HG03060 (cell line): ENCODE results near the gene RTF2.

Experiments
- ATAC-seq: cut with Tn5 transposase; IDR thresholded peaks from one replicate; pipeline ENCODE4 v1.9.1; 2021; ENCODE audit warnings: low read depth, moderate number of reproducible peaks; ENCODE audit not compliant: unreplicated experiment

The RTF2 gene

GRCh38 chr20:56468316-56469076 is at the start of gene RTF2:
TSS of gene RTF2 (plus strand) at chr20:56468627. CDS start at chr20:56468698, 71 bp downstream.
- peak; percentile 93 for ATAC-seq

- no peak for ATAC-seq
Observed at GRCh38 chr20:56420028-56420427, 48.4 kb upstream of the RTF2 start.

- ATAC-seq, result no peak
Observed at GRCh38 chr20:56420940-56421688, 47.3 kb upstream of the RTF2 start.

GRCh38 chr20:56422076-56422823 is 46.2 kb upstream of the RTF2 start:
- no peak for ATAC-seq

GRCh38 chr20:56422824-56423189 is 45.6 kb upstream of the RTF2 start:
- ATAC-seq, result no peak

GRCh38 chr20:56423211-56423610 is 45.2 kb upstream of the RTF2 start:
- no peak for ATAC-seq

- ATAC-seq, result no peak
Observed at GRCh38 chr20:56423886-56424285, 44.5 kb upstream of the RTF2 start.

- ATAC-seq, result no peak
Observed at GRCh38 chr20:56424931-56425330, 43.5 kb upstream of the RTF2 start.

- ATAC-seq, result no peak
Observed at GRCh38 chr20:56426026-56426425, 42.4 kb upstream of the RTF2 start.

- no peak for ATAC-seq
Observed at GRCh38 chr20:56426926-56427325, 41.5 kb upstream of the RTF2 start.

GRCh38 chr20:56427797-56428196 is 40.6 kb upstream of the RTF2 start:
- no peak for ATAC-seq

GRCh38 chr20:56428410-56428809 is 40.0 kb upstream of the RTF2 start:
- no peak for ATAC-seq

- ATAC-seq, result no peak
Observed at GRCh38 chr20:56428881-56429280, 39.5 kb upstream of the RTF2 start.

- no peak for ATAC-seq
Observed at GRCh38 chr20:56429502-56429901, 38.9 kb upstream of the RTF2 start.

GRCh38 chr20:56429941-56430340 is 38.5 kb upstream of the RTF2 start:
- no peak for ATAC-seq

- ATAC-seq, result no peak
Observed at GRCh38 chr20:56430461-56430860, 38.0 kb upstream of the RTF2 start.

GRCh38 chr20:56430957-56431356 is 37.5 kb upstream of the RTF2 start:
- ATAC-seq, result no peak

GRCh38 chr20:56431471-56431870 is 37.0 kb upstream of the RTF2 start:
- ATAC-seq, result no peak

GRCh38 chr20:56433221-56433879 is 35.1 kb upstream of the RTF2 start:
- no peak for ATAC-seq

GRCh38 chr20:56433880-56434255 is 34.6 kb upstream of the RTF2 start:
- no peak for ATAC-seq
